ENCODE measurements around the gene AGTPBP1.

AGTPBP1 gene

DNA sequence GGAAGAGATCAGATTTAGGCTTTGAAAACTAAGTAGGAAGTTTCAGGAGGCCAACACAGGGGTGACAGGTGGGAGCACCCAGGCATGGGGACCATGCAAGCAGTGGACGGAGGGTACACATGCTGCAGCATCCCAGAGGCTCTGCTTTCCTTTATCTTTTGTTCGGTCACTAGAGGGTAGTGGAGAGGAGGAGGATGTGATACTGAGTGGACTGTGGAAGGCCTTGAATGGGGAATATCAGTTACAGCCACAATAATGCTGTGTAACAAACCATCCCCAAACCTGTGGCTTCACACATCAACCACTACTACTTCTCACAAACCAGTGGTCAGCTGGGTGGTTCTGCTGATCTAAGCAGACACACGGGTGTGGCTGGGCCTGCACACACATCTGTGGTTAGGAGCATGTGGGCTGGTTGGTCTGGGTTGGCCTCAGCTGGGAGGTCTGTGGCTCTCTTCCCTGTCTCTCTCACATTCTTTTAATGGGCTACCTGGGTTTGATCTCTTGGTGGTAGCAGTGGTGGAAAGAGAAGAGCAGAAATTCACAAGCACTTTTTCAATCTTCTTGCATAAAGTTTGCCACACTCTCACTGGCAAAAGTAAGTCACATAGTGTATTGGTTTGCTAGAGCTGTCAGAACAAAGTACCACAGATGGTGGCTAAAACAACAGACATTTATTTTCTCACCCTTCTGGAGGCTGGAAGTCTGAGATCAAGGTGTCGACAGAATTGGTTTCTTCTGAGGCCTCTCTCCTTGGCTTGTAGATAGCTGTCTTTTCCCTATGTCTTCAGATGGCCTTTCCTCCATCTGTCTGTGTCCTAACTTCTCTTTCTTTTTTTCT, 238.7 kb downstream of the AGTPBP1 start:
- DNase-seq (ENCODE audit: low spot score in 2 of 2) = no peak
- Mint-ChIP-seq H3K4me1 (no peaks in the 10 kb centered on the region), H3K4me3 (no peak overlapping the region), H3K9me3 (no peaks in the 10 kb centered on the region), H3K27me3 (peaks cover 5% of the 10 kb centered on the region), H3K27ac (ENCODE audit: low read depth) (no peak overlapping the region), H3K36me3 (ENCODE audit: insufficient read depth) (no peaks in the 10 kb centered on the region)
- no peak for ATAC-seq (replicated peaks; ENCODE audit: extremely low read depth, poor library complexity, severe bottlenecking)

DNA sequence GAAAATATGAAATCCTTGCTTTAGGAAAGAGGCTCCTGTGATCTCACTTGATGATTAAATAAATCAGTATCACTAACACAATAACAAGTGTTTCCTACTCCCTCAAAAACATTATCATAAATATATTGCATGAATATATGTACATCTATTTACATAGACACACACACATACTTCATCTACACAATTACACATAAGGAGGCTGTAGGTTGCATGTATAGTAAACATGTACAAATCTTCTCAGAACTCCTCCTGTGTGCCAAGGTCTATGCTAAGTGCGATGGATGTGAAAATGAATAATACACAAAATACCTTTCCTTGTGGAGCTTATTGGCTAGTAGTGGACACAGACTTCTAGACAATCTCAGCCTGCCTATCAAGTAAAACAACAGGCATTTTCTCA, 239.9 kb downstream of the AGTPBP1 start:
- Mint-ChIP-seq H3K4me1 (no peaks in the 10 kb centered on the region), H3K36me3 (ENCODE audit: insufficient read depth) (no peaks in the 10 kb centered on the region), H3K27me3 (peaks cover 5% of the 10 kb centered on the region), H3K4me3 (no peak overlapping the region), H3K27ac (ENCODE audit: low read depth) (no peak overlapping the region), H3K9me3 (peaks cover 2% of the 10 kb centered on the region)
- no peak for DNase-seq (ENCODE audit: low spot score in 2 of 2)
- ATAC-seq (replicated peaks; ENCODE audit: extremely low read depth, poor library complexity, severe bottlenecking) = no peak

DNA sequence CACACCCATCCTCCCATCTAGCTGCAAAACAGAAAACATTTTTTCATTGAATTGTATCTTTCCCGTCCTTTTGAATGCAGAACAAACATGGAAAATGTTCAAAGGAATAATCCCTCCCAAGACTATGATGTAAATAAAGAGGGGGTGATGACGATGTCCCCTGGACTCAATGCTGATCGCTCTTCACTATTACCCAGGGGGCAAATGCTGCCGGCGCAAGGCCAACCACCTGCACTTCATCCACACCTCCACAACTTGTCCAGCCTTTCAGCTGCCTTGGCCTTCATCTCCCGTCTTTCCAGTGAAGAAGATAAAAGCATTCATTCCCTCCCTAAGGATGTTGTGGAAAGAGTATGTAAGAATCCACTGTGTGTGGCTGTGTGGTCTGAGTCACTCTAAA, 240.3 kb downstream of the AGTPBP1 start:
- Mint-ChIP-seq H3K4me3 (no peak overlapping the region), H3K4me1 (no peaks in the 10 kb centered on the region), H3K27me3 (peaks cover 9% of the 10 kb centered on the region), H3K27ac (ENCODE audit: low read depth) (no peak overlapping the region), H3K36me3 (ENCODE audit: insufficient read depth) (no peaks in the 10 kb centered on the region), H3K9me3 (peaks cover 6% of the 10 kb centered on the region)
- ATAC-seq (replicated peaks; ENCODE audit: extremely low read depth, poor library complexity, severe bottlenecking) = no peak
- DNase-seq (ENCODE audit: low spot score in 2 of 2) = no peak

Data from central memory CD8-positive, alpha-beta T cell (primary cell).